Chondrocyte (in vitro differentiated cells): ENCODE results near the gene GRK5. TPM values are rescaled to one million over a fixed set of nuclear protein-coding genes. Genes with fewer than 3 reads are reported as not detected.

Experiments
- DNase-seq: peaks from one replicate; pipeline ENCODE4 v3.0.0; 2021; ENCODE audit warnings: mixed read lengths, low spot score
- H3K27ac Mint-ChIP-seq: one replicate; pipeline ENCODE4 v1.8.0; 2021; ENCODE audit warnings: mild to moderate bottlenecking, moderate library complexity, mixed read lengths; ENCODE audit not compliant: unreplicated experiment
- H3K27me3 Mint-ChIP-seq: 2 replicates; pipeline ENCODE4 v1.8.0; 2021; ENCODE audit warnings: low read depth, mixed read lengths
- H3K36me3 Mint-ChIP-seq: 2 replicates; pipeline ENCODE4 v1.8.0; 2021; ENCODE audit warnings: low read depth, mixed read lengths
- H3K4me1 Mint-ChIP-seq: 2 replicates; pipeline ENCODE4 v1.8.0; 2021; ENCODE audit warnings: low read depth, mild to moderate bottlenecking, mixed read lengths
- H3K4me3 Mint-ChIP-seq: one replicate; pipeline ENCODE4 v1.8.0; 2021; ENCODE audit warnings: mild to moderate bottlenecking, moderate library complexity, mixed read lengths; ENCODE audit not compliant: unreplicated experiment
- H3K9me3 Mint-ChIP-seq: 2 replicates; pipeline ENCODE4 v1.8.0; 2021; ENCODE audit warnings: low read depth, mixed read lengths
- total RNA-seq: library from RNA; stranded (reverse); gene quantifications from 3 replicates; pipeline ENCODE4 v1.2.1, GENCODE V29; 2021
- TF ChIP-seq, protein P1 (sequence below): fragments of 200-600 bp; sonication (generic); IDR thresholded peaks from 2 replicates; pipeline ENCODE4 v1.5.0; 2021; ENCODE audit warnings: antibody characterized with exemption, mild to moderate bottlenecking, moderate library complexity

The GRK5 gene
- total RNA-seq, 1 donor from 2014 or later: 16.4 TPM

DNA sequence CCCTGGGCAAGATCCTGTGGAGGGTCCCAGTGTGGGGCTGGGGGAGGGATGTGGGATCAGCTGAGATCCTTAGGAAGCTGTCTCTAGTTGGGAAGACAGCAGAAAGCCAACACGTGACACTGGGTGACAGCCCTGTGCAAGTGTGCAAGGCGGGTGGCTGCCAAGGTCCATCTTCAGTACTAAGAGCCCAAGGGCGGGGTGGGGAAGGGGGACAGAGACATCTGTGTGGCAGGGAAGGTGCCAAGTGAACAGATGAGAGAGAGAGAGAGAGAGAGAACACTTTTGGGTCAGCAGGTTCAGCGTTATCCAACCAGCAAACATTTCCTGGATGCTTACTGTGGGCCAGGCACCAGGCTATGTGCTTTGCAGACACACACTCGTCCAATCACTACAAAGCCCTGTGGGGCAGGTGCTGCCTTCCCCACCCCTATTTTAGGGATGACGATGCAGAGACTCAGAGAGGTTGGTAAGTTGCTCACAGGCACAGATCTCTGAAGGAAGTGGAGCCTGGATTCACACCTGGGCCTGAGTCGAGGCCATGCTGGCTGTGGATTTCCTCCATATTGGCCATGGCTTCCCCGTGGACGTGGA, 135.7 kb downstream of the GRK5 start:
- DNase-seq: no peak
- Mint-ChIP-seq H3K36me3 (peaks cover 2% of the 10 kb centered on the region), H3K4me1 (peaks cover 17% of the 10 kb centered on the region), H3K9me3 (no peaks in the 10 kb centered on the region), H3K27me3 (no peaks in the 10 kb centered on the region), H3K4me3 (no peak overlapping the region), H3K27ac (no peak overlapping the region)
- TF ChIP-seq, protein P1, sequence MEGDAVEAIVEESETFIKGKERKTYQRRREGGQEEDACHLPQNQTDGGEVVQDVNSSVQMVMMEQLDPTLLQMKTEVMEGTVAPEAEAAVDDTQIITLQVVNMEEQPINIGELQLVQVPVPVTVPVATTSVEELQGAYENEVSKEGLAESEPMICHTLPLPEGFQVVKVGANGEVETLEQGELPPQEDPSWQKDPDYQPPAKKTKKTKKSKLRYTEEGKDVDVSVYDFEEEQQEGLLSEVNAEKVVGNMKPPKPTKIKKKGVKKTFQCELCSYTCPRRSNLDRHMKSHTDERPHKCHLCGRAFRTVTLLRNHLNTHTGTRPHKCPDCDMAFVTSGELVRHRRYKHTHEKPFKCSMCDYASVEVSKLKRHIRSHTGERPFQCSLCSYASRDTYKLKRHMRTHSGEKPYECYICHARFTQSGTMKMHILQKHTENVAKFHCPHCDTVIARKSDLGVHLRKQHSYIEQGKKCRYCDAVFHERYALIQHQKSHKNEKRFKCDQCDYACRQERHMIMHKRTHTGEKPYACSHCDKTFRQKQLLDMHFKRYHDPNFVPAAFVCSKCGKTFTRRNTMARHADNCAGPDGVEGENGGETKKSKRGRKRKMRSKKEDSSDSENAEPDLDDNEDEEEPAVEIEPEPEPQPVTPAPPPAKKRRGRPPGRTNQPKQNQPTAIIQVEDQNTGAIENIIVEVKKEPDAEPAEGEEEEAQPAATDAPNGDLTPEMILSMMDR: no peak

- Mint-ChIP-seq H3K4me3 (no peak overlapping the region), H3K27ac (no peak overlapping the region), H3K27me3 (no peaks in the 10 kb centered on the region), H3K9me3 (no peaks in the 10 kb centered on the region), H3K36me3 (peaks cover 2% of the 10 kb centered on the region), H3K4me1 (peaks cover 15% of the 10 kb centered on the region)
- TF ChIP-seq, protein P1: no peak
- no peak for DNase-seq
Measured at GRCh38 chr10:119344381-119344780, 137.0 kb downstream of the GRK5 start.

DNA sequence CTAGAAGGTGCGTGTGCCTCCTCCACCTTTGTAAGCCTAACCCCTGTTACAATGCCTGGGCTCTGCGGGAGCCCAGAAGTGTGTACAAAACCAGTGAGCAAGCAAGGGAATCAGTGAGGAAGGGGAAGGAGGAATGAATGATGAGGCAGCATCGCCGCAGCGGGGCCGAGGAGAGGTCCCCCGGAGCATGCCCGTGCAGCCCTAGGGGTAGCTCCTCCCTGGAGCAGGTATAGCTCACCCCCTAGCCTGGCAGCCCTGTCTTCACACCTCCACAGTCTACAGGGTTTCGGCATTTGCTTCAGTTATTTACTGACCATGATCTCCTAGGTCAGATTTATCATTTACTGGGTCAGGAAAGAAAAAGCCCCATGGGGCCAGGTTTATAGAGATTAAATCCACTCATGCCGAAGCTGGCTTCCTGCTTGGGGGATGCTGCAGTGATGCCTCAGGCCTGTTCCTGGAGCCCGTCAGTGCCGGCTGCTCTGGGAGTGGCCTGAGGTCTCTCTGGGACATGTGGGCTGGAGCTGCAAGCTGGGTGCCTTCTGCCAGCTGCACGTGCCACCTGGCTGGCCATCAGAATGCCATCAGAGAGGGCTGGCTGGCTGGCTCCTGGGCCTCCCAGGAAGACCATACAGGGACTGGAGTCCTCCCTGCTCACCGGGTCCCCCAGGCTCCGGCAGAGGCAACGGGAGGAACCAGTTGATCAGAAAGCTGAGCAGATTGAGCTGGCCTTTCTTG, 138.9 kb downstream of the GRK5 start:
- Mint-ChIP-seq H3K4me1 (peaks cover 19% of the 10 kb centered on the region), H3K27ac (no peak overlapping the region), H3K36me3 (peaks cover 2% of the 10 kb centered on the region), H3K9me3 (no peaks in the 10 kb centered on the region), H3K27me3 (no peaks in the 10 kb centered on the region), H3K4me3 (no peak overlapping the region)
- TF ChIP-seq, protein P1: no peak
- no peak for DNase-seq

DNA sequence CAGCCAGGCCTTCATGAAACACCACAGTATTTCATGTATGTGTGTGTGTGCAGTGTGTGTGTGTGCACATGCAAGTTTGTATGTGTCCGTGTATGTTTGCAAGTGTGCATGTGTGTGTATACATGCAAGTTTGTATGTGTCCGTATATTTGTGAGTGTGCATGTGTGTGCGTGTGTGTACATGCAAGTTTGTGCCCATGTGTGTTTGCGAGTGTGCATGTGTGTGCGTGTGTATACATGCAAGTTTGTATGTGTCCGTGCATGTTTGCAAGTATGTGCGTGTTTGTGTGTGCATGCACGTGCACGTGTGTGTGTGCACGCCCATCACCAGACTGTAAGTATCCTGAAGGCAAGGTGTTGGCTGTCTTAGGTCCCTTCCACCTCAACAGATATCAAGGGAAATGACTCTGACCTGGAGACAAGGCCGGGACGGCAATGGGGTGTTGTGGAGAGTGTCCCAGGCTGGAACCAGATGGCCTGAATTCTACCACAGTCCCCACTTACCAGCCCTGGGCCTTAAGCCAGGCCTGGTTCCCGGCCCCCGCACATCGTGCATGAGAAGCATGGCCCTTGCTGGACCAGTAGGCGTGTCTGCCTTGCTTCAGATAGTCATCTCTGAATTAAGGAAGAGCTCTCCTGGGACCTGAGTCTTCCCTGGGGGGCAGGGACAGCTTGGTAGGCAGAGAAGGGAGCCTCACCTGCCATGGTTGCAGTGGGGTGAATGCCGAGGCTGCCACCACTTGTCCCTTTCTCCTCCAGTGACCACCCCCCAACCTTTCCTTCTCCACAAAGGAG, 140.0 kb downstream of the GRK5 start:
- peaks cover 12% of the 10 kb centered on the region for H3K4me1 Mint-ChIP-seq
- peaks cover 2% of the 10 kb centered on the region for H3K36me3 Mint-ChIP-seq
- no peak overlapping the region for H3K27ac Mint-ChIP-seq
- TF ChIP-seq, protein P1: no peak
- H3K4me3 Mint-ChIP-seq: no peak overlapping the region
- no peak for DNase-seq
- H3K27me3 Mint-ChIP-seq: no peaks in the 10 kb centered on the region
- no peaks in the 10 kb centered on the region for H3K9me3 Mint-ChIP-seq

- Mint-ChIP-seq H3K4me1 (peaks cover 12% of the 10 kb centered on the region), H3K36me3 (peaks cover 4% of the 10 kb centered on the region), H3K4me3 (no peak overlapping the region), H3K27ac (no peak overlapping the region), H3K27me3 (no peaks in the 10 kb centered on the region), H3K9me3 (no peaks in the 10 kb centered on the region)
- TF ChIP-seq, protein P1: no peak
- no peak for DNase-seq
Measured at GRCh38 chr10:119348106-119348505, 140.7 kb downstream of the GRK5 start.
